GM21423 (cell line): Measurements from ENCODE around the gene CHMP4A.

ENCODE experiments used
- ATAC-seq: cut with Tn5 transposase; IDR thresholded peaks from one replicate; pipeline ENCODE4 v1.9.1; 2021; ENCODE audit warnings: mild to moderate bottlenecking, moderate library complexity; ENCODE audit not compliant: unreplicated experiment

Gene CHMP4A

DNA sequence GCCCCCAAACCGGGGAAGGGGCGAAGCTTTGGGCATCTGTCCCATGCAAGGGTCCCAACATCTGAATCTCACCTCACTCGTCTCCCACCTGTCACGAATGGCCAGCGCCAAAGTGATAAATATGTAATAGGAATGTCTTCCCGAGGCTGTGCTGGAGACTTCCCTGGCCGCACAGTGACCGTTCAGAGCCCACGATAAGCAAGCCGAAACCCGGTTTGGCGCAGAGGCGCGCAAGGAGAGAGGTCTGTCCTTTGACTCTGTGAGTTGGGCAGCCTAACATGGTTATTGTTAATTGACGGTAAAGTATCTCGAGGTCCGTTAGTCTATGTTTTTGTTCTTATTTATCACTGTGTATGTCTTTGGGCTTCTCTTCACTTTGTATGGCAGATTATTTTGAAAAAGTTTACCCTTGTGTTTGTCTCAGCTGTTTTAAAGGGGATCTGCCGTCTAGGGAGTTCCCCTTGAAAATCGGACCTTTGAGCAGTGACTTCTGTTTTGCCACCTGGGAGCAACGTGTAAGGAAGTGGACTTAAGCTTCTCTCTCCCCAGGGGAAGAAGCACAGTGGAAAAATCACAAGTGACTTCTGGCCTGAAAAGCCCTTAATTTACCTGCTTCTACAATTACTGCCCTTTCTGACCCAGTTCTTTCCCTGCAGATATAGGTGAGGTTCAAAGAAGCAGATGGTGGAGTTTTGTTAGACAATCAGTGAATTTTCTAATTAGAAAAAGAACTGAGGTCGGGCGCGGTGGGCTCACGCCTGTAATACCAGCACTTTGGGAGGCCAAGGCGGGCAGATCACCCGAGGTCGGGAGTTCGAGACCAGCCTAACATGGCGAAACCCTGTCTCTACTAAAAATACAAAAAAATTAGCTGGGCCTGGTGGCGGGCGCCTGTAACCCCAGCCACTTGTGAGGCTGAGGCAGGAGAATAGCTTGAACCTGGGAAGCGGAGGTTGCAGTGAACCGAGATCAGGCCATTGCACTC, 16.9 kb downstream of the CHMP4A start:
- no peak for ATAC-seq

DNA sequence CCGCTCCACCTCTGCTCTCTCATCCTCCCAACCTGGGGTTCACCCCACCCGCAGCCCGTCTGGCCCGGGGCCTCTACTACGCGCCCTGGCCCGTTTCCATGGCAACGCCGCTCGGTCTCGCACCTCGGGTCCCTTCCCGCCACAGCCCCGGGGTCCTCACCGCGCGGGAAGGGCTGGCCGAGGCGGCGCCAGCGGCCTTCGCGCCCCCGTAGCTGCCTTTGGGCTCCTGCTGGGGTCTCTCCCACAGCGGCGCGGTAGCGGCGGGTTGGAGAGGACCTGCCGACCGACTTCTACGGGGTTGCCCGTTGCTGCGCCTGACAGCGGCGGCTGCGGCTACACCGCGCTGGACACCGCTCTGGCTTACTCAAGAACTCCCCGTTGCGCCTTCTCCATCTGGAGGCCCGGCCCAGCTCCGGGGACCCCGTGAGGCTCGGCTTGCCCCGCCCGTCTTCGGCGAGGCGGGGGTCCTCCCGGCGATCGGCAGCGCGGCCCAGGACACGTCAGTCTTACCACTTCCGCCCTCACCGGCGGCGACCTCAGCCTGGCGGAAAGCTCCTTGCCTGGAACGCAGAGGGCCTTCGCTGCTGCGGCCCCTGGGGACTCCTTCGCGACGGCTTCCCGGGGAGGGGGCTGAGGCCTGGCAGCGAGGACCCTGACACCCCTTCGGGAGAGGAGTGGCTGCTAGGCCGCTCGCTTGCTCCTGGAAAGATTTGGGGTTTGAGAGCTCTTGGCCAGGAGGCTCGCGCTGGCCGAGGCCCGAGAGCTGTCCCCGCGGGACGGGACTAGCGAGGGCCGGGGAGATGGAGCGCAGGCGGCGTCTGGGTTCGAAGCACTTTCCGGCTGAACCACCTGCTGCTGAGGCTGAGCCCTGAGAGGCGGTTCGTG, 17.9 kb downstream of the CHMP4A start, which contains the start of gene TM9SF1:
Gene TM9SF1 (minus strand): TSS at position 256 of the 885 bp plus-strand sequence. CDS start 422 bp downstream, outside the sequence.
- peak; percentile 84 for ATAC-seq

DNA sequence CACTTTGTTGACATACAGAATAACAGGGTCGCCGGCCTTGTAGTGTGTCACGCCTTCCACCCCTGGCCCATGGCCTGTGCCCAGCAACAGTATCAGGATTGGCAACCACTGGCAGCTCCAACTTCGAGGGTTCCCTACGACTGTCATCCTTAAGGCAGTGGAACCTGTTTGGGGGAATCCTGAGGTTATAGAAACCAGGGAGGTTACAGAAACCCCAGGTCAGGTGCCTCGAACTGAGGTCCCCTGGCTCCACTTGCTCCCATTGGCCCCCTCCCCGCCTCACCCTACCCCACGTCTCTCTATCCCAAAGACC, 18.5 kb downstream of the CHMP4A start:
- no peak for ATAC-seq

GRCh38 chr14:24194186-24194872, 19.0 kb downstream of the CHMP4A start:
- no peak for ATAC-seq

- ATAC-seq, result no peak
These were observed 20.4 kb downstream of the CHMP4A start for GRCh38 chr14:24192933-24193332.

- ATAC-seq, result no peak
These were observed 22.9 kb downstream of the CHMP4A start for GRCh38 chr14:24190416-24190815.

- ATAC-seq, result no peak
These were observed 23.8 kb downstream of the CHMP4A start for GRCh38 chr14:24189460-24189859.

- no peak for ATAC-seq
These were observed 24.3 kb downstream of the CHMP4A start for GRCh38 chr14:24189059-24189375.

DNA sequence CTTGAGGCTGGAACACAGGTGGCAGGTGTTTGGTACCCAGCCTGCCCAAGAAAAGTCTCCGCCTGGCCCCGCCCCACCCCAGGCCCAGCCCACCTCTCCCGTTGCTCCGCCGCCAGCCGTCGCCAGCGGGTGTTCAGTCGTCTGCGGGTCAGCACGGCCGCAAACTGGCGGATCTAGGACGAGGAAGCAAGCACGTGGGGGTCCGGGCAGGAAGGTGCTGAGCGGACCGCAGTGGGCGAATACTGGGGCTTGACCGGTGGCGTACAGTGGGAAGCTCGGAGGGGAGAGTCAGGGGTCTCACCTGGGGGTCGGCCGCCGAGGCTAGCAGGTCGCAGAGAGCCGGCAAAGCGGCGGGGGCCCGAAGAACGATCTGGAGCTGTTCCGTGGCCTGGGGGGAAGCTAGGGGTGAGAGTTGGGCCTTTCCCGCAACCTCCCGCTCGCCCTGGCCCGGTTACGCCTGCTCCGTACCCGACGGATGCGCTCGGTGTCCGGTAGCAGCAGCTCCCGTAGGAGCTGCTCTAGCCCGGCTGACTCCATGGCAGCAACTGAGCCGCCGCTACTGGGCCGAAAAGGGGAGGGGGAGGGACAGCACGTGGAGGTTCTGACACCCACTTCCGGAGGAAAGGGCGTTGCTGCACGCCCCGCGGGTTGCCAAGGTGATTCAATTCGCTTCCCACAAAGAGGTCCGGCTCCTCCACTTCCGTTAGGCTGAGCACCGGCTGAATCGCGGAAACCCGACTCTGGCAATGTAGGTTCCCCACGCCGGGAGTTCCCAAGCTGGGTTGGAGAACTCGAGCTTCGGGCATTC, 24.8 kb downstream of the CHMP4A start, which contains the start of gene IPO4:
Gene IPO4 (minus strand): TSS at position 566 of the 808 bp plus-strand sequence. CDS start 29 bp downstream, at position 537.
- peak; percentile 83 for ATAC-seq

DNA sequence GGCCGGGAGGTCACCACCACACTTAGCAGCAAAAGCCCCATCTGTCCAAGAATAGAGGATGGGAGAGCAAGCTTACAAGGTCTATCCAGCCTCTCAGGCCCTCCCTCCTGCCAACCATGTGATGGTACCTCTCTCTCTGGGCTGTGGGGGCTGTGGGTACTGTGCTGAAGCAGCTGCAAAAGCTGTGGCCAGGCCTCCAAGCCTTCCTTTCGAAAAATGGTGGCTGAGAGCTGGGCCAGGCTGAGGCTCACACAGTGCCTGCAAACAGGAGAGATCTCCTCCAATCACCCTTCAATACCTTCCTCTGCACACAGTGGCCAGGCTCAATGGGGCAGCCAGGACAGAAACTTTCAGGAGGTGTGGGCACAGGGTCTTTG, 25.8 kb downstream of the CHMP4A start:
- no peak for ATAC-seq

- no peak for ATAC-seq
These were observed 26.3 kb downstream of the CHMP4A start for GRCh38 chr14:24186831-24187538.

- no peak for ATAC-seq
These were observed 27.5 kb downstream of the CHMP4A start for GRCh38 chr14:24185741-24186140.

GRCh38 chr14:24185026-24185425, 28.3 kb downstream of the CHMP4A start:
- no peak for ATAC-seq

GRCh38 chr14:24184104-24184970, 29.0 kb downstream of the CHMP4A start:
- no peak for ATAC-seq

DNA sequence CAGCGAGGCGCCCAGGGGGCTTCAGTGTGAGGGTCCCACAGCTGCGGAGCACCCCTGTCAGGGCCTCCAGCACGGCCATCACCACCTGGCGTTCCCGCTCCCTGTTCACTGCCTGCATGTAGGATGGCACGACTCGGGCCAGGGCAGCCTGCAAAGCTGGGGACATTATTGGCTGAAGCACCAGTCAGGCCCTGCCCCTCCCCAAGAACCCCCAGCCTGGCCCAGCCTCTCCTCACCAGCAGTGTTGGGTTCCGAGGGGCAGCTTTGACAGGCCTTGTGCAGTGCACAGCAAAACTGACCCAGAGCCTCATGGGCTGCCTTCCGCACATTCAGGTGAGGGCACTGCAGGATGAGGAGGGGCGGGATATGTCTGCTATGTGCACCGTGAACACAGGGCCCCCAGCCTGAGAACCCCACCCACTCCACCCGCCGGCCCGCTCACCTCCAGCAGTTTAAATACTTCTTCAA, 30.2 kb downstream of the CHMP4A start:
- no peak for ATAC-seq

DNA sequence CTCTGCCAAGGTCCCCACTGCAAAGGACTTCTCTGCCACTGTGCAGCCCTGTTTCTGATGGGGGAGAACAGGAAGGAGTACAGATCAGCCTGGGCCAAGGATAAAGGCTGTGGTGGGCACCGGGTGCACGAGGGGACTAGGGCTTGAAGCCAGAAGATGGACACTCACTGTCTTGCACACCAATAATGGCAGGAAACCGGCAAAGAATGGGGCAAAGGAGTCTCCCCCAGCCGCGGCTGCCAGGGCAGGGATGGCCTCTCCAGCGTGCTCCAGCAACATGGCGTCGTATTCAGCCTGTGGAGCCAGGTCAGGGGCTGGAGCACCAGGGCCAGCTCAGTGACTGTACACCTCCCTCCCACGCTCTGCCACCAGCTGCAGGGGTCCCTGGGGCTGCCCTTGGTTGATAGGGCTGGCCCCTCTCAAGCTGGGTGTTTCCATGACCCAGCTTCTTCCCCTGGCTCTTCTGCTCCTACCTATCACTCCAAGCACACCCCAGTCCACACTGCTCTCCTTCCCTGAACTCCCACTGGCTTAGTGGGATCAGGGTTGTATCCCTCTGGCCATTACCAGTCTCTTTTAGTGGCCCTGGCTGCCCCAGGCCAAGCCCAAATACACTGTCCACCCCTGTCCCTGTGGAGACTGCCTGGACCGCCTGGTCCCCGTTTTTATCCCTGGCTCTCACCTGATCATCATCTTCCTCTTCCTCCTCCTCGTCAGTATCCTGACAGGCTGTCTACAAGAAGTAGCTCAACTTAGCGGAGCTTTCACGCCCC, 31.0 kb downstream of the CHMP4A start:
- ATAC-seq, result no peak

DNA sequence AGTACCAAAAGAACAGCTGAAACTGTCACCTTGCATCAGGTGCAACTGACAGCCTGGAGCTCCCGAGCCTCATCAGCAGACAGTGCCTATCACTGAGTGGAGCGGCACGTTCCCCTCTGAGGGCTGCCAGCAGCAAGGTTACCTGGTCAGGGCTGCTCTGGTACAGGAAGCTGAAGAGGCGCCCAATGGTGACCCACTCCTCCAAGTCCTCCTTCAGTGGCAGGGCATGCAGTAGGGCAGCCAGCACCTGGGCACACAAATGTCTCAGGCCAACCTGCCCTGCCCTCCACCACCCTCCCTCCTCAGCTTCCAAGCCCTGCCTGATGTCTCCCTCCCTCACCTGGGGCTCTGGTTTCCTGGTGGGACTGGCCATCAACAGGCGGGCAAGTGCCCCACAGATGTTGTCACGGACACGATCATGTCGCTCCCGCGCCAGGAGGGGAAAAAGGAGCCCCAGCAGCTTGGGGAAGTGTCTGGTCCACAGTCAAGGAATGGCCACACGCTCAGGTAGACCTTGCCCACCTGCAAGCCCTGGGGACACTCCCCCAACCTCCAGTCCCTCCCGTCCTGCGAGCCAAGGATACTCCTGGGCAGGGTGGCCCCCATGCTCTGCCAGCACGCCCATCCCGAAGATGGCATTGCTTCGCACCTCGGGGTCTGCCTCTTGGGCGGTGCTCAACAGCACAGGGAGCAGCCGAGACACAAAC, 31.8 kb downstream of the CHMP4A start:
- no peak for ATAC-seq
